Stimulated activated naive CD8-positive, alpha-beta T cell treated with anti-CD3 and anti-CD28 coated beads, Interleukin-15, Interleukin-2, amounts not matched to agents 100 ng/mL and 50 ng/mL, for 24 hours (primary cell): ENCODE data around the gene DDX24.

Experiments
- H3K27ac Mint-ChIP-seq: one replicate; pipeline ENCODE4 v1.8.0; 2021; ENCODE audit warnings: mild to moderate bottlenecking, mixed read lengths
- H3K27me3 Mint-ChIP-seq: one replicate; pipeline ENCODE4 v1.8.0; 2021; ENCODE audit warnings: mixed read lengths
- H3K36me3 Mint-ChIP-seq: one replicate; pipeline ENCODE4 v1.8.0; 2021; ENCODE audit warnings: low read depth, mixed read lengths
- H3K4me1 Mint-ChIP-seq: one replicate; pipeline ENCODE4 v1.8.0; 2021; ENCODE audit warnings: low read depth, mixed read lengths
- H3K4me3 Mint-ChIP-seq: one replicate; pipeline ENCODE4 v1.8.0; 2021; ENCODE audit warnings: mild to moderate bottlenecking, mixed read lengths
- H3K9me3 Mint-ChIP-seq: one replicate; pipeline ENCODE4 v1.8.0; 2021; ENCODE audit warnings: mixed read lengths

The DDX24 gene

DNA sequence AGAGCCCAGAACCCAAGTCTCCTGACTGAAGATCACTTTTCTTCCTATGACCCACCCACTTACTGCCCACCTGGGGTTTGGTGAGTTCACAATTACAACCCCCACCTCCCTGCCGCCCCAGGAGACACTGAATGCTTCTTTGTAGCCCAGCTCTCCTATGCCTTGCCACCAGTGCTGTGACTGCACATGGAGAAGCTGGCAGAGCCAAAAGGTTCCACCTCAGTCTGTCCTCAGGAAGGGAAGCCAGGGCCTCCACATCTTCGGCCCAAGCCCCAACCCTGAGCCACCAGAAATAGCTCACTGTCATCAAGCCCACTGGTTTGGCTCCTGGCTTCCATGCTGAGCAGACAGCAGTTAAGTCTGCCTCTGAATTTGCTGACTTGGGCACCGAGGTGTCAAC, 29.2 kb downstream of the DDX24 start:
- Mint-ChIP-seq H3K27me3 (no peaks in the 10 kb centered on the region), H3K36me3 (peaks cover 83% of the 10 kb centered on the region), H3K27ac (no peak overlapping the region), H3K9me3 (no peaks in the 10 kb centered on the region), H3K4me1 (peaks cover 16% of the 10 kb centered on the region), H3K4me3 (no peak overlapping the region)

DNA sequence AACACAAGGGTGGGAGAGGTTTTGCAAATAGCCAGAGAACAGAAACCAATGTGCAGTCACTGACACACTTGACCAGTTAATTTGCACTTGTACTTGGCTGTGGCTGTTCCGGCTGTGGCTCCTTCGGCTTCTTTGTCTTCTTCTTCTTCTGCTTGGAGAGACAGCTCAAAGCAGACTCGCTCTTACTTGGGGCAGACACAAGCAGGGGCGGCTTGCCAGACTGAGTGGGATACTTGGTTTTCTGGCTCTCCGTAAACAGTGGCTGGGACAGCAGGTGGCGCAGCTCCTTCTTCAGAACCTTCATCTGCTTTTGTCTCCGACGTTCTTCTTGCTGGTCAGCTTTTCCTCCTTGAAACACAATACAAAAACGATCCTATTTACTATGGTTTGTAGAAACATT, 29.9 kb downstream of the DDX24 start:
- H3K9me3 Mint-ChIP-seq = no peaks in the 10 kb centered on the region

GRCh38 chr14:94050231-94050880, 30.6 kb downstream of the DDX24 start:
- H3K4me1 Mint-ChIP-seq = peaks cover 8% of the 10 kb centered on the region
- H3K4me3 Mint-ChIP-seq = no peak overlapping the region
- H3K27me3 Mint-ChIP-seq = no peaks in the 10 kb centered on the region
- H3K36me3 Mint-ChIP-seq = peaks cover 76% of the 10 kb centered on the region
- H3K27ac Mint-ChIP-seq = no peak overlapping the region
- H3K9me3 Mint-ChIP-seq = no peaks in the 10 kb centered on the region

More for the DNA sequence above, 29.9 kb downstream of the DDX24 start:
- Mint-ChIP-seq H3K27ac (no peak overlapping the region), H3K4me1 (peaks cover 9% of the 10 kb centered on the region), H3K36me3 (peaks cover 76% of the 10 kb centered on the region), H3K27me3 (no peaks in the 10 kb centered on the region), H3K4me3 (no peak overlapping the region)

DNA sequence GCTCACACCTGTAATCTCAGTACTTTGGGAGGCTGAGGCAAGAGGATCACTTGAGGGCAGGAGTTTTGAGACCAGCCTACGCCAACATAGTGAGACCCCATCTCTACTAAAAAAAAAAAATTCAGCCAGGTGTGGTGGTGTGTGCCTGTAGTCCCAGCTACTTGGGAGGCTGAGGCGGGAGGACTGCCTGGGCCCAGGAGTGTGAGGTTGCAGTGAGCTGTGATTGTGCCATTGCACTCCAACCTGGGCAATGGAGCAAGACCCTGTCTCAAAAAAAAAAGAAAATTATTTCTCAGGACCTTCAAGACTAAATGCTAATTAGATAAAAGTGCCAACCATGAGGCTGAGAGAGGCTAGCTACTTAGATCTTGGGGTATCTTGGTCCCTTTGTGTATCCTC, 31.4 kb downstream of the DDX24 start:
- Mint-ChIP-seq H3K36me3 (peaks cover 72% of the 10 kb centered on the region), H3K27ac (no peak overlapping the region), H3K9me3 (no peaks in the 10 kb centered on the region), H3K4me1 (peaks cover 8% of the 10 kb centered on the region), H3K27me3 (no peaks in the 10 kb centered on the region), H3K4me3 (no peak overlapping the region)

DNA sequence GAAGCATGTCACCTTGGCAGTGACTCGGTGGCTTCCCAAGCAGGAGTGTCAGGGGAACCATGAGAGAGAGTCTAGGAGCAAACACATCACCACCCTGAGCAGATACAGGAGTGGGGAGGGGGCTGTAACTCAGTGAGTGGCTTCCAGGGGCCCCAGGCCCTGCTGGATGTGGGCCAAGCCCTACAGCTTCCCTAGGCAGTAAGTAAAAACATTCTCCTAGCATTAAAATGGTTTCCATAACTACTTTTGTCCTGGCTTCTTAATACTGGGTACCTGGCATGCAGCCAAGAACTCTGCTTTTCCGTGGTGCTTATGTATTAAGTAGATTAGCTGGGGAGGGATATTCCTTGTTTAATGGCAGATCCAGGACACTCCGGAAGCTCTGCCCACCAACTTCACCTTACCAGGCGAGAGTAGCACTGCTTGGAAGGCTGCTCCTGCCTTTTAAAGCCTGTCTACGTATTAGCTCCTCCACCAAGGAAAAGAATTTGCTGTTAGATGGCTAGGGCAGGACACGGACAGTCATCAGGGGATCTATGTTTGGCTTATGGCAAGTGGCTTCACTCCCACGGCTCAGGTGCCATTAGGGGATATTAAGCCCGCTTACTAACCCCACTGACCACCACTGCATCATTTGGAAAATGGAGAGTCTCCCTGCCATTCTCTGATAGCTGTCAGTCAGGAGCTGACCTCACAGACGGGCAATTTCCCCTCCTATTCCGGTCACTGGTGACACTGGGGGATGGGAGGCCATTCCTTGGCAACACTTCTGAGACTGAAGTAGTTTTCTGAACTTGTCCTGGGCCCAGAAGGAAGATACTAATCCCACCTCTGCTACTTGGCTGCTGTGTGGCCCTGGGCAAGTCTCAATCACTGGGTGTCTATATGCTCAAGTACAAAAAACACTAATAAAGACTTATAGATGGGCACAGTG, 32.0 kb downstream of the DDX24 start:
- H3K27me3 Mint-ChIP-seq = no peaks in the 10 kb centered on the region
- H3K4me1 Mint-ChIP-seq = peaks cover 8% of the 10 kb centered on the region
- peak overlapping the region; percentile 9 for H3K27ac Mint-ChIP-seq
- peaks cover 65% of the 10 kb centered on the region for H3K36me3 Mint-ChIP-seq
- H3K9me3 Mint-ChIP-seq = no peaks in the 10 kb centered on the region
- no peak overlapping the region for H3K4me3 Mint-ChIP-seq

GRCh38 chr14:94047581-94047980, 33.4 kb downstream of the DDX24 start:
- Mint-ChIP-seq H3K27ac (no peak overlapping the region), H3K9me3 (no peaks in the 10 kb centered on the region), H3K36me3 (peaks cover 62% of the 10 kb centered on the region), H3K4me1 (peaks cover 5% of the 10 kb centered on the region), H3K27me3 (no peaks in the 10 kb centered on the region), H3K4me3 (no peak overlapping the region)

DNA sequence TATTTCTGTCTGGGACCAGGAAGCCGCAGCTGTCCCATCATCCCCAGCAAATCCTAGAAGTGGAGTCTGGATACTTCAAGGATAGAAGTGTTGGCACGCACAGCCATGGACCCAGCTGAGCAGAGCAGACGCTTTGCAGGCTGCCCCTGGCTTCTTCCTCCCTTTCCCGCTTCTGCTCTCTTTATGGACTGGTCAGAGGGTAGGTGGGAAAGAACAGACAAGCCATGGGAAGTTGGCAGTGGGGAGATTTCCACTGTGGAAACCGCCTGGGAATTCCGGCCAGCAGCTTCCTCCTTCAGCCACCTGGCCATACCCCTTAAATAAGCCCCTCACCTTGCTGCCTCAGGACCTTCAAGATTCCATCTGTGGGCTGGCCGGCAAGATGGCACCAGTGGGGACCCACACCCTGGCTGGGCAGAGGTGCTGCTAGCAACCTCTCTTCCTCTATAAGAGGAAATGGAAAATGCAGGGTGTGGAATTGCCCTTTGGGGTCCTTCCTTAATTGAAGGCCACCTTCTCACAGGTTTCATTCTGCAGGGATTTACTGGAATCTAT, 34.2 kb downstream of the DDX24 start:
- no peak overlapping the region for H3K27ac Mint-ChIP-seq
- no peak overlapping the region for H3K4me3 Mint-ChIP-seq
- H3K27me3 Mint-ChIP-seq = no peaks in the 10 kb centered on the region
- peaks cover 56% of the 10 kb centered on the region for H3K36me3 Mint-ChIP-seq
- H3K4me1 Mint-ChIP-seq = no peaks in the 10 kb centered on the region
- no peaks in the 10 kb centered on the region for H3K9me3 Mint-ChIP-seq

- no peaks in the 10 kb centered on the region for H3K4me1 Mint-ChIP-seq
- no peak overlapping the region for H3K4me3 Mint-ChIP-seq
- H3K27ac Mint-ChIP-seq = no peak overlapping the region
- no peaks in the 10 kb centered on the region for H3K27me3 Mint-ChIP-seq
- H3K36me3 Mint-ChIP-seq = peaks cover 46% of the 10 kb centered on the region
- H3K9me3 Mint-ChIP-seq = no peaks in the 10 kb centered on the region
These were observed 35.2 kb downstream of the DDX24 start for GRCh38 chr14:94045563-94046345.

GRCh38 chr14:94045101-94045500, 35.9 kb downstream of the DDX24 start:
- no peaks in the 10 kb centered on the region for H3K4me1 Mint-ChIP-seq
- no peak overlapping the region for H3K27ac Mint-ChIP-seq
- H3K9me3 Mint-ChIP-seq = no peaks in the 10 kb centered on the region
- H3K4me3 Mint-ChIP-seq = no peak overlapping the region
- H3K27me3 Mint-ChIP-seq = no peaks in the 10 kb centered on the region
- peaks cover 40% of the 10 kb centered on the region for H3K36me3 Mint-ChIP-seq

- Mint-ChIP-seq H3K4me3 (no peak overlapping the region), H3K4me1 (no peaks in the 10 kb centered on the region), H3K27me3 (no peaks in the 10 kb centered on the region), H3K27ac (no peak overlapping the region), H3K36me3 (peaks cover 36% of the 10 kb centered on the region), H3K9me3 (no peaks in the 10 kb centered on the region)
These were observed 36.4 kb downstream of the DDX24 start for GRCh38 chr14:94044476-94045091.

DNA sequence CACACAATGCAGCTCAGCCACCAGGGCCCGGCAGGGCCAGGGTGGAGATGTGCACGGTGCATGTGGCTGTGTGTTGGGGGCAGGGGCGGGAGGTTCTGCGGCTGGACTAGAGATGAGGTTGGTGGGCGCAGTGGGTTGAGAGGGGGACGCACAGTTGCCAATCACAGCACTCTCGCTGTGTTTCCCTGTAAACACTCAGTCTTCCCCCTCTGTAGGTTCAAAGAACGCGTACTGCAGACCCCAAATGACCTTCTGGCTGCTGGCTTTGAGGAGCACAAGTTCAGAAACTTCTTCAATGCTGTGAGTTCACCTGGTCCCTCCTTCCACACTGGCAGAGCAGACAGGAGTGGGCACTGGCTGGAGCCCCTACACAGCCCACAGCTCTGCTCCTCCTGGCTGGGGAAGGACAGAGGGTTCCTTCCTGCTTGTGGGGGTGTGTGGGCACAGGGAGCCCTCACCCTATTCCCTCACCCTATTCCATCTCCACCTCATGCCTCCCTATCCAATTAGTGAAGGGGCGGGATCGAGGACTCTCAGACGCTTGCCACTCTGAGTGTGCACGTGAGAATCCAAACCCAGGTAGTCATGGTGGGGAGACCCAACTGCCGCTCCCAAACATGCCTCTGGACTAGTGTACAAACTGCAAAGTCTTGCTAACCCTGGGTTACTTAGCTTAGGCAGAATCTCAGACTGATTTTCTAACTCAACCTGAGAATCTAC, 37.1 kb downstream of the DDX24 start:
- no peak overlapping the region for H3K27ac Mint-ChIP-seq
- no peak overlapping the region for H3K4me3 Mint-ChIP-seq
- no peaks in the 10 kb centered on the region for H3K9me3 Mint-ChIP-seq
- H3K27me3 Mint-ChIP-seq = no peaks in the 10 kb centered on the region
- no peaks in the 10 kb centered on the region for H3K4me1 Mint-ChIP-seq
- peaks cover 32% of the 10 kb centered on the region for H3K36me3 Mint-ChIP-seq

DNA sequence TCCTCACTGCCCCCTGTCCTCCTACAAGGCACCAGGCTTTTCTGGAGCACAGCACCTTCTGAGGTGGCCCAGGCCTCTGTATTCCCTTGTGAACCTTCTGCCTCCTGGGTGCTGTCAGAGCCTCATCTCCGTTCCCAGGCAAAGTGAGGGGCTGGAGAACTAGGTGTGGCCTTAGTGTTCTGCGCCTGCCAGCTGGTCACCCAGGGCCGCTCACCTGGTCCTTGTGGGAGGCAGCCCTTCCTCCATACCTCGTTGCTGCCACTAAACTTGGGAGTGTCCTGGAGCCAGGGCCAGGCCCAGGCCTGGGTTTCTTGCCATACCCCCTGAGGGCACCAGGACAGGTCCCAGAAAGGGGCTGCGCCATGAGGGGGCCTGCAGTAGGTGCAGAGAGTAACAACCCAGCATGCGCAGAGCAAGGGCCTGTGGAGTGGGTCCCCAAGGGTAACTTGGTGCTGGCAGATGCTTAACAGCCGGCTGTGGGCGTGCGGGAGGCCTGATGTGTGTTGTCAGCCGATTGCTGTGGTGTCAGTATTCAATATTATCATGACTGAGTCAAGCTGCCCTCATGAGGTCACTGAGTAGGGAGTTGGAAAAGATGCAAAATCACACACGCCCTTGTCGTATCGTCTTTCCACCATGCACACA, 37.8 kb downstream of the DDX24 start:
- H3K4me1 Mint-ChIP-seq = no peaks in the 10 kb centered on the region
- no peaks in the 10 kb centered on the region for H3K27me3 Mint-ChIP-seq
- no peaks in the 10 kb centered on the region for H3K9me3 Mint-ChIP-seq
- no peak overlapping the region for H3K4me3 Mint-ChIP-seq
- peaks cover 29% of the 10 kb centered on the region for H3K36me3 Mint-ChIP-seq
- H3K27ac Mint-ChIP-seq = no peak overlapping the region

GRCh38 chr14:94042433-94043091, 38.4 kb downstream of the DDX24 start:
- Mint-ChIP-seq H3K36me3 (peaks cover 22% of the 10 kb centered on the region), H3K4me1 (no peaks in the 10 kb centered on the region), H3K9me3 (no peaks in the 10 kb centered on the region), H3K27me3 (no peaks in the 10 kb centered on the region), H3K27ac (no peak overlapping the region), H3K4me3 (no peak overlapping the region)
